CD4-positive, alpha-beta T cell treated with Interleukin-4 for 1 hour (primary cell): ENCODE data around the gene CEACAM20.
"Not testable (repeated sequence)": the region's sequence is repeated elsewhere in the genome, so short reads cannot be mapped to it uniquely, and the experiment has no call there.

Experiments
- DNase-seq, 2 donors: peaks; one replicate each; pipeline ENCODE4 v3.0.0-alpha.2; 2020 to 2022

Gene CEACAM20

GRCh38 chr19:44548736-44549135 is 19.3 kb upstream of the CEACAM20 start:
- DNase-seq = no peak

DNA sequence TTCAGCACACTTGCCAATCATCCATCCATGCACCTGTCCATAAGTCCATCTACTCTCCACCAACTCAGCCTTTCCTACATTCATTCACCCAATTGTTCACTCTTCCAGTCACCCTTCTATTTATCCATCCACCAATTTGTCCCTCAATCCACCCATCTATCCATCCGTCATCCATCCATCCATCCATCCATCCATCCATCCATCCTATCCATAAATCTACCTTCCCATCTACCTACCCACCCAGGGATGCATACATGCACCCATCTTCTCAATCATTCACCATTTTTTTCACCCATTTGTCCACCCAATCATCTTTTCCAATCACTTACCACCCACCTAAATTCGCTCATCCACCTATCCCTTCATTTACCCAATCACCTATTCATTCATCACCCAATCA is 14.6 kb upstream of the CEACAM20 start:
- no peak for DNase-seq

- DNase-seq = no peak
Measured at GRCh38 chr19:44542671-44543070, 13.2 kb upstream of the CEACAM20 start.

DNA sequence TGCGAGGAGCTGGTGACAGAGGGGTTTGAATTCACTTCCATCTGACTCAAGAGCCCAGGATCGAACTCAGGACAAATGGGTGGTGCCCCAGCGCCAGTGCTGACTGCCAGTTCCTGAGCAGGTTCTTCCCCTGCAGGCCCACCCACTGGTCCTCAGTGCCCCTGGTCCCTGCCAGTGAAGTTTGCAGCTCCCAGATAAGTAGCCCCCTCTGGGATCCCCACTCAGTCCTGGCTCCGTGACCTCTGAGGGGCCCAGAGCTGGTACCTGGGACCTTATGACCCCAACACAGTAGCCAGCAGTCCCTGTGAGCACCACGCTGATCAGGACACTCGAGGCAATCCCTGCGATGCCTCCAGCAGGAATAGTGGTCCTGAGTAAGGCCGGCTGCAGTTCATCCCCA is 11.3 kb upstream of the CEACAM20 start:
- DNase-seq = no peak

GRCh38 chr19:44539991-44540390 is 10.5 kb upstream of the CEACAM20 start:
- DNase-seq = no peak

GRCh38 chr19:44539236-44539826 is 9.9 kb upstream of the CEACAM20 start:
- no peak for DNase-seq

DNA sequence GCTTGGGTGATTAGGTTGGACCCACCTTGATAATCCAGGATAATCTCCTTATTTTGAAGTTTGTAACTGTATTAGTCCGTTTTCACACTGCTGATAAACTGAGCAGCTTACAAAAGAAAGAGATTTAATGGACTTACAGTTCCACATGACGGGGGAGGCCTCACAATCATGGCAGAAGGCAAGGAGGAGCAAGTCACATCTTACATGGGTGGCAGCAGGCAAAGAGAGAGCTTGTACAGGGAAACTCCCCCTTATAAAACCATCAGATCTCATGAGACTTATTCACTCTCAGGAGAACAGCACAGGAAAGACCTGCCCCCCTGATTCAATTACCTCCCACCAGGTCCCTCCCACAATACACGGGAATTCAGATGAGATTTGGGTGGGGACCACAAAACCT is 5.9 kb upstream of the CEACAM20 start:
- not testable (repeated sequence) for DNase-seq

- no peak for DNase-seq
Measured at GRCh38 chr19:44532819-44533218, 3.3 kb upstream of the CEACAM20 start.

DNA sequence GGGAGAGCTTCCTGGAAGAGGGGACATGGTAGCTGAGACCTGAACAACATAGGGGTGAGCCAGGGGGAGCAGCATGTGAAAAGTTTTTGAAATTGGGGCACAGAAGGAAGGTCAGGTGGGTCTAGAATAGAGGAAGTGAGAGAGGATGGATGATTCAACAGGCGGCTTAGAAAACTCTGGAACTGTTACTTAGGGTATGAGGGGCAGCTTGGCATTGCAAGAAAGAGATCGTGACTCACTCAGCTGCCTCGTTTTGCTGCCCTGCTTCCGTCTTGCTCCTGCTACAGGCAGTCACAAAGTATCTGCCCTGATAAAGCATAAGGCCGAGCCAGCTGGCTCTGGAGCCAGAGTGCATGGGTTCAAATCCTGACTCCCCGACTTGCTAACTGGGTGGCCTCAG is 1.3 kb upstream of the CEACAM20 start:
- no peak for DNase-seq

- no peak for DNase-seq
Measured at GRCh38 chr19:44527554-44527953, 1.9 kb downstream of the CEACAM20 start.

GRCh38 chr19:44525721-44526430 is 3.6 kb downstream of the CEACAM20 start:
- no peak for DNase-seq

GRCh38 chr19:44521370-44521769 is 8.1 kb downstream of the CEACAM20 start:
- DNase-seq = no peak

GRCh38 chr19:44517146-44517545 is 12.3 kb downstream of the CEACAM20 start:
- DNase-seq = no peak

DNA sequence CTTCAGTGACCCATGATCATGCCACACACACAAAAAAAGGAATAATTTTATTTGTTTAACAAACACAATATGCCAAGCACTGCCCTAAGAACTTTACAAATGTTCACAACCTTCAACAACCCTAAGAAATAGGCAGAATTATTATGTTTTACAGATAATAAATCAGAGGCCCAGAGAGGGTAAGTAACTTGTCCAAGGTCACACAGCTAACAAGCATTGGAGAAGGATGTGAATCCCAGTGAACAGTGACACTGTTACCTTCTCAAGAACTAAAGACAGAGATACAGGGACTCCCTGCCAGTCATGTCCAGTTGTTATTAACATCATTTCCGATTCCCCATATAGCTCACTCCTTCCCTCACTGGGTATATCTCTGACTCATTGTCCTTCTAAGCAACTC is 13.6 kb downstream of the CEACAM20 start:
- no peak for DNase-seq

DNA sequence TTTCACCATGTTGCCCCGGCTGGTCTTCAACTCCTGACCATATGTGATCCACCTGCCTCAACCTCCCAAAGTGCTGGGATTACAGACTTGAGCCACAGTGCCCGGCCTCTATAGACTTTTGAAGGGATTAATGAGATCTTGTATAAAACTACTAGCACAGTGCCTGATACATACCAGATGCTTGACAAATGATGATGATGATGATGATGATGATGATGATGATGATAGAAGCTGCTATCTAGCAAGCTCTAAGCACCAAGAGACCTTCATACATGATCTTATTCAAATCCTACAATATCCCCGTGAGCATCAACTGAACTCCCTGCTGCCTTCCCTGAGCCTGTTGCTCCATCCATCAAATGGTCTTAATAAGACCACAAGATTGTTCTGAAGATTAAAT is 14.4 kb downstream of the CEACAM20 start:
- DNase-seq = no peak

GRCh38 chr19:44512326-44513298 is 16.9 kb downstream of the CEACAM20 start:
- peak in 1 of 2 donors; percentile 3 for DNase-seq

- no peak for DNase-seq
Measured at GRCh38 chr19:44509478-44509877, 20.0 kb downstream of the CEACAM20 start.

DNA sequence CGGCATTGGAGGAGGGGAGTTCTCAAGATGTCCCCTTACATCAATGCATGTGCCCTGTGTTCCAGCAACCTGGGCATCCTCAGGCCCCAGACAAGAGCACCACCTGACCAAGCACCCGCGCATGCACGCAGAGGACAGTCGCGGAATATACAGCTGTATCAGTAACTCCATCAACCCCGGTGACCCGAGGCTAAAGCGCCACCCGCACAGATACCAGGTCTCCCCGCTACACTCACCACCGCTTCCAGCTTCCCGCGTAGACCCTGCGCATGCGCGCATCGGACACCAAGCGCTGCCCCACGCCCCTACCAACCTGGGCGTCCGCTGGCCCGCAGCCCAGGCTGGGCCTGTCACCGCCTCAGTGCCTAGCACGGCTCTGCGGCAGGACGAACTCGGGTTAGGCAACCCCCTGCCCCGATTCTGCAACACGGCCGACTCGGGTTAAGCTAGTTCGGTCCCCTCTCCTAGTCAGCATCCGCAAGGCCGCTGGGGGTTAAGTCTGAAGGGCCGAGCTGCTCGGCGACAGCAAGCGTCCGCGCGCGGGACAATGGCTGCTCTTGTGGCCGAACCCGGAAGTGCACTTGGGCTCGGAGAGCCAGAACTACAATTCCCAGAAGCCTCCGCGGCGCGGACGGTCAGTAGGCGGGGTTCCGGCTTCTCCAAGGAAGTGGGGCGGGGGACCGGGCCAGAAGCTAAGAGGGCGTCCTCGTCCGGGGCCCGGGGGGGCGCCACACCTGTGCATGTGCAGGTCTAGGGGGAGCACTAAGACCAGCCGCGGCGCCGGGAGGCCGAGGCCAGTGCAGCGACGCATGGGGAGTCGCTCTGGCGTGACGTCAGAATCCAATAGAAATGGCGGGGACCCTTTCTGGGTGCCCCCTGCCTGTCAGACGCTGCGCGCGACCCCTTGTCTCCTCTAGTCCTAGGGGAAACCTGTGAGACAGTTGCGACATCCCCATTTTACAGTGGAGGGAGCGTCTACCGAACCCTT is 29.2 kb downstream of the CEACAM20 start, which contains the start of gene ZNF180:
Gene ZNF180, minus strand, starts transcription at position 561 of the 988 bp plus-strand sequence. CDS start 3,188 bp downstream, outside the sequence.
- DNase-seq = peak; percentile 95

DNA sequence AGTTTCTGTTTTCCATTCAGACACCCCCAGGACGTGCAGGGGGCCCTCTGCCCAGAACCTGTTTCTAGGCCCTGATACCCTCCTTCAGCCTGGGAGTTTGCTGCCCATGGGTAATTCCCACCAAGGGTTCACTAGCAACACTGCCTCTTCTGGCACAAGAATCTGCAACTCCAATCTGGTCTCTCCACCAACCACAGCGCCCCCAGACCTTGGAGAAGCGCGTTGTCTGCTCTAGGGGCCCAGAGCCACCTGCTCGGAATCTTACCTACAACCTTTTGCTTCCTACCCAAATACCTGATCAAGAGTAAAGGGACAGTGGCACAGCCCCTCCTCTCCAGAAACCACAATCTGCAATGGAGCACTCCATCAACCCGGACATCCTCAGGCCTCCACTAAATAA is 29.9 kb downstream of the CEACAM20 start:
- DNase-seq = no peak

DNA sequence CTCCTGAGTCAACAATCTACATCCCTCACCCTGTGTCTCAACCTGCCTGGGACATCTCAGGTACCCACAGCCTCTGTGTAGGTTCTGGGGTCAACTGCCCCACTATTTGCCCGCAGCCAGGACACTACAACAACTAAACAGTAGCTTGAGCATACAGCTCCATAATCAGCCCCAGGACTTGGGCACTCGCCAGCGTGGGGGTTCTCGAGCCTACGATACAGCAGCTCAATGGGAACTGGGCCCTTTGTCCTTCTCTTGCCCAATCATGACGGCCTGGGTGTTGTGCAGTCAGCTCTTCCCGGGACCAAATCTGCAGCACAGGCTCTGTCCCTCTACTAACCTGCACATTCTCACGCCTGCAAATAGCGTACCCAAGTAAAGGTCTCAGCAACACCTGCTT is 30.5 kb downstream of the CEACAM20 start:
- DNase-seq = no peak

DNA sequence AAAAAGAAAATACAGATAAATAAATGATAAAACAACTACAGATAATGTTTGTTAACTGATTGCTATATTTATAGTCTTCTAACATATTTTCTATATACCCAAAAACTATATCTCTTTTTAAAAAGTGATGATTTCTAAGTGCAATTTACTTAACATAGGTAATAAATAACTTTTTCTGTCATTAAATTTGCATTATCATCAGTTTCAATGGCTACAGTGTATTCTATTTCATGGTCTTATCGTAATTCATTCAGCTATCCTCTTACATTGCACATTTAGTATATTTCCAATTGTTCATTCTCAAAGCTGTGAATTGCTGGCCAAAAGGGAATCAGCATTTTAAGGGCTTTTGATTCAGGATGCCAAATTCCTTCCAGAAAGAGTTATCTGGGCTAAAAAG is 32.8 kb downstream of the CEACAM20 start:
- no peak for DNase-seq
